Adipocyte (in vitro differentiated cells): ENCODE results near the gene ZC3HAV1L.
A peak's percentile ranks its signal among the peaks of the same experiment; 100 is the strongest.
"Not testable (repeated sequence)": the region's sequence is repeated elsewhere in the genome, so short reads cannot be mapped to it uniquely, and the experiment has no call there.

Experiments
- DNase-seq: peaks from one replicate; pipeline ENCODE4 v3.0.0-alpha.2; 2015; ENCODE audit warnings: low read depth
- H3K27me3 ChIP-seq: replicated peaks from 2 replicates; pipeline ENCODE4 v1.7.0; 2013; ENCODE audit warnings: mild to moderate bottlenecking, low read length, moderate library complexity; ENCODE audit not compliant: control insufficient read depth, insufficient read depth
- H3K36me3 ChIP-seq: 2 replicates; pipeline ENCODE4 v1.7.0; 2013; ENCODE audit warnings: low read length, mild to moderate bottlenecking, moderate library complexity; ENCODE audit not compliant: control insufficient read depth, insufficient read depth, severe bottlenecking
- H3K4me1 ChIP-seq: 2 replicates; pipeline ENCODE4 v1.7.0; 2013; ENCODE audit warnings: mild to moderate bottlenecking, low read length, moderate library complexity; ENCODE audit not compliant: control insufficient read depth, insufficient read depth
- H3K4me3 ChIP-seq: 2 replicates; pipeline ENCODE4 v1.7.0; 2013; ENCODE audit warnings: mild to moderate bottlenecking, low read length, moderate library complexity
- H3K9ac ChIP-seq: 2 replicates; pipeline ENCODE4 v1.7.0; 2013; ENCODE audit warnings: mild to moderate bottlenecking, low read length, moderate library complexity
- H3K9me3 ChIP-seq: 2 replicates; pipeline ENCODE4 v1.7.0; 2013; ENCODE audit warnings: mild to moderate bottlenecking, low read length, moderate library complexity; ENCODE audit not compliant: control insufficient read depth

The ZC3HAV1L gene, protein sequence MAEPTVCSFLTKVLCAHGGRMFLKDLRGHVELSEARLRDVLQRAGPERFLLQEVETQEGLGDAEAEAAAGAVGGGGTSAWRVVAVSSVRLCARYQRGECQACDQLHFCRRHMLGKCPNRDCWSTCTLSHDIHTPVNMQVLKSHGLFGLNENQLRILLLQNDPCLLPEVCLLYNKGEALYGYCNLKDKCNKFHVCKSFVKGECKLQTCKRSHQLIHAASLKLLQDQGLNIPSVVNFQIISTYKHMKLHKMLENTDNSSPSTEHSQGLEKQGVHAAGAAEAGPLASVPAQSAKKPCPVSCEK

DNA sequence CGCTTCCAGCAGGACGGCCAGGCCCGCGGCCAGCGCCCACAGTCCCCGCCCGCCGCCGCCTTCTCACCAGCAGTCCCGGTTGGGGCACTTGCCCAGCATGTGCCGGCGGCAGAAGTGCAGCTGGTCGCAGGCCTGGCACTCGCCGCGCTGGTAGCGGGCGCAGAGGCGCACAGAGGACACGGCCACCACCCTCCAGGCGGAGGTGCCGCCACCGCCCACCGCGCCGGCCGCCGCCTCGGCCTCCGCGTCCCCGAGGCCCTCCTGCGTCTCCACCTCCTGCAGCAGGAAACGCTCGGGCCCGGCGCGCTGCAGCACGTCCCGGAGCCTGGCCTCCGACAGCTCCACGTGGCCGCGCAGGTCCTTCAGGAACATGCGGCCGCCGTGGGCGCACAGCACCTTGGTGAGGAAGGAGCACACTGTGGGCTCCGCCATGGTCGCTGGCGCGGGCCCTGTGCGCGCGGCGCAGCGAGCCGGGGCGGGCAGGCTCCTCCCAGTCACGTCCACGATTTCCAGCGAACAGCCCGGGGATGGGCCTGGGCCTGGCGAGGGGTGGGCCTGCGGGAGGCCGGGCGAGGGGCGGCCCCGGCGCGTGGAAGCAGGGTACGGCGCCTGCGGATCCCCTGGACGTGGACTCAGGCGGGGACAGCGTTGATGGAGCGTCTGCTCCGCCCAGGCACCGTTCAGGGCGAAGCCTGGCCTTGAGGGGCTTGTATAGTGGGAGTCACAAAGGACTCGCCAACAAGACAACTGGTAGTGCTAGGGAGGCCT is at the start of gene ZC3HAV1L:
Gene ZC3HAV1L, minus strand, starts transcription at position 457 of the 768 bp plus-strand sequence. Its CDS starts 25 bp downstream, at position 432.
- Histone ChIP-seq H3K4me3 (peak within 1 kb of the TSS; percentile 85), H3K4me1 (peaks cover 8% of the 10 kb centered on the region), H3K27me3 (no peaks in the 10 kb centered on the region), H3K9ac (peak within 1 kb of the TSS; percentile 86), H3K36me3 (peaks cover 16% of the 10 kb centered on the region), H3K9me3 (no peaks in the 10 kb centered on the region)
- peak; percentile 90 for DNase-seq

DNA sequence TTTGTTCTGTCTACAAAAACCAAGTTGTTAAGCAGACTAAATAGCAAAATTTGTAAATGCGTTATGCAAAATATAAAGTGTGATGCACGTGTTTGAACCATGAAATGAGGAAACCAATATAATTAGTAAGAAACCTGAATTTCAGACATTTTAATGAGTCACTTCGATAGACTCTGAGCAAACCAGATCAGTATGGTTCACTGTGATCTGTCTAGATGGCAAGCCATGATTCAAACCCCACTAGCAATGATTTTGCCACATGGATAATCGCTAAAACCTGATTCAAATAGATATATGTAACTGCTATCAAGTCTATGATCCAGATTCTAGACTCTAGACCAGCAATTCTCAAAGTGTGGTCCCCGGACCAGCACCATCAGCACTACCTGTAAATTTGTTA is 48.9 kb upstream of the ZC3HAV1L start:
- H3K27me3 ChIP-seq, result no peaks in the 10 kb centered on the region
- H3K4me1 ChIP-seq, result no peaks in the 10 kb centered on the region
- H3K36me3 ChIP-seq, result peaks cover 73% of the 10 kb centered on the region

DNA sequence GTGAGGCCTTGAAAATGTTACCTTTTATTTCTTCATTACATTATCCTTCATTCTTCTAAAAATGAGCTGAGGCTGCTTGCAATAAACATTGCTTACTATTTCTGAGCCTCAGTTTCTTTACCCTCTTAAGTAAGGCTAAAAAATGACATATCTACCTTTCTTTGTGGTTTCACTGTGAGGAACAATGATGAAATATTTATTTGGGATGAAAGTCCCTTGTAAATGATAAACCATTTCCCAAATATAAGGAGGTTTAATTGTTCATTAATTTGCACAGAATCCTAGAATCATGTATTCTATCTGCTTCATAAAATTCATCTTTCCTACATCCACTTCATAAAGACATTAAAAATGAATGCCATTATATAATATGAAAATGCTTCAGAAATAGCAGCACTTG is 45.7 kb upstream of the ZC3HAV1L start:
- Histone ChIP-seq H3K4me3 (no peak overlapping the region), H3K4me1 (no peaks in the 10 kb centered on the region), H3K36me3 (peaks cover 72% of the 10 kb centered on the region), H3K9ac (no peak overlapping the region), H3K27me3 (no peaks in the 10 kb centered on the region), H3K9me3 (no peaks in the 10 kb centered on the region)
- DNase-seq, result no peak

More for the DNA sequence above, 48.9 kb upstream of the ZC3HAV1L start:
- no peaks in the 10 kb centered on the region for H3K9me3 ChIP-seq
- no peak for DNase-seq
- H3K4me3 ChIP-seq, result no peak overlapping the region
- H3K9ac ChIP-seq, result no peak overlapping the region

DNA sequence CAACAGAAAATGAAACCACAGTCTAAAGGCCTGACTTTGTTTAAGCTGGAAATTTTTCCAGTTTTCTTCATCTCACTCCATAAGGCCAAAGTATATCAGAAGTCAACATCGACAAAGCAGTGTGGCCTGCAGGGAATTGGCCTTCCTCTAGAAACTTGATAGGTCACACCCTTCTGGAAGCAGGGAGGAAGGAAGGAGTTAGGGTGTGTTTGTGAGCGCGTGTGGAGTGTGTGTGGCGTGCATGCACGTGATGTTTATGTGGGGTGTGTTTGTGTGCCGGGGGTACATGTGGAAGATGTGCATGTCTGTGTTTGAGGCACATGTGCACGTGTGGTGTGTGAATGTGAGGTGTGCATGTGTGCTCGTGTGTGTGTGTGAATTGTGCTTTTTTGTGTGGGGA is 45.1 kb upstream of the ZC3HAV1L start:
- H3K27me3 ChIP-seq, result no peaks in the 10 kb centered on the region
- H3K36me3 ChIP-seq, result peaks cover 75% of the 10 kb centered on the region
- no peak overlapping the region for H3K4me3 ChIP-seq
- no peak for DNase-seq
- H3K9ac ChIP-seq, result no peak overlapping the region
- H3K9me3 ChIP-seq, result no peaks in the 10 kb centered on the region
- no peaks in the 10 kb centered on the region for H3K4me1 ChIP-seq

DNA sequence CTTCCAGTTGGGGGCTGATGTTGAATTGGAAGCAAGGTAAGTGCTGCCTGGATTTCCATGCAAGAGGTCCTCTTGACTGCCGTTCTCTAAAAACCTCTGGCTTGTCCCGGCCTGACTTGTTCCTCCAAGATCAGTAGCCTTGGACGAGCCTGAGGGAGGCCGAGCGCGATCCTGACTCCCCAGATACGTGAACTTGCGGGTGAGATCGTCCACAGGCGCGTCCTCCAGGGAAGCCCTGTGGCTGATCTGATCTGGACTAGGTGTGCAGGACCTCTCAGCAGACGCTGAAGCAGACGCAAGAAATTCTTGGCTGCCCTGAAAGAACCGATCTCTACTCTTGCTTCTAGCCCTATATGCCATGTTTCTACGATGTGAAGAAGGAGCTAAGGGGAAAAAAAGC is 44.0 kb upstream of the ZC3HAV1L start:
- no peaks in the 10 kb centered on the region for H3K27me3 ChIP-seq
- no peak for DNase-seq

DNA sequence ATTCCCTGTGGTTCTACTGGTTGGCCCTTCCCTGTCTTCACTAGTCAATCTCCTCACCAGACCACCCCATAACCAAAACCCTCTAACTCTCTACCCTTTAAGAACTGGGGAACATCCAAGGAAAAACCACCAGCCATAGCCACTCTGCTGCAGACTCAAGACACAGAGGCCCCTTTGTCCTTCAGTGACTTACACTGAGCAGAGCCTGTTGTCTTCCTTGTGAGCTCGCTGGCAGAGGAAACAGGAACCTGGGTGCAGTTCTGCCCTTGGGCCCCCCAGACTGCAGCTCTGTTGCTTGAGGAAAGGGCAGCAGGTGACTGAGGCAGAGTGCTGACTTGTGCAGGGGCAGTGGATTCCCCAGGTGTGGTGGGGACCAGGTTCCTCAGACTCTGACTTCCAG is 43.1 kb upstream of the ZC3HAV1L start:
- Histone ChIP-seq H3K36me3 (peaks cover 66% of the 10 kb centered on the region), H3K4me1 (peaks cover 3% of the 10 kb centered on the region), H3K9ac (no peak overlapping the region), H3K4me3 (no peak overlapping the region), H3K9me3 (no peaks in the 10 kb centered on the region), H3K27me3 (no peaks in the 10 kb centered on the region)
- no peak for DNase-seq

More for the DNA sequence above, 44.0 kb upstream of the ZC3HAV1L start:
- Histone ChIP-seq H3K9me3 (no peaks in the 10 kb centered on the region), H3K4me1 (peaks cover under 1% of the 10 kb centered on the region), H3K36me3 (peaks cover 72% of the 10 kb centered on the region), H3K9ac (no peak overlapping the region), H3K4me3 (no peak overlapping the region)

DNA sequence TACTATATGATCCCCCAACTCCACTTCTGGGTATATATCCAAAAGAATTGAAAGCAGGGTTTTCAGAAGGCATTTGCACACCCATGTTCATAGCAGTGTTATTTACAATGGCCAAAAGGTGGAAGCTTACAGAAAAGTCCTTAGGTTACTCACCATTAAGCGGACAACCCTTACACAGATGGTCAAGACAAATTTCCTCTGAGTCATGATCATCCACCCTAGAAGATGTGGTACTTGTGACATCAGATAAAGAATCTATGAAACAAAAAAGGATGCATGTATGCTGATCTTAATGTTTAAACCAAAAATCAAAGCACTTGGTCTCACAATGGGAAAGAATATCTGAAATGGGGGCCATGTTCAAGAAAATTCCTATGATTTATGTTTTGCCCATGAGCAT is 42.6 kb upstream of the ZC3HAV1L start:
- Histone ChIP-seq H3K9me3 (no peaks in the 10 kb centered on the region), H3K36me3 (peaks cover 68% of the 10 kb centered on the region)

DNA sequence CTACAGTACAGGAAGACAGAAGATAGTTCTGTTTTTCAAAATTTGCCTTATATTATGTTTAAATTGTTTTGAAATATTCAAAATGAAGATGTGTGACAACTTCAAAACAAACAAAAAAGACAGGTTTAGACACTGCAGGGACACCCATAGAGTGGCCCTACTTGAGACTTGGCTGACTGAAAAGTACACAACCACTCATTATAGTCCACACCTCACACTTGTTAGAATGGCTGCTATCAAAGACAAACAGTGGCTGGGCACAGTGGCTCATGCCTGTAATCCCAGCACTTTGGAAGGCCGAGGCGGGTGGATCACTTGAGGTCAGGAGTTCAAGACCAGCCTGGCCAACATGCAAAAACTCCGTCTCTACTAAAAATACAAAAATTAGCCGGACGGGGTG is 41.9 kb upstream of the ZC3HAV1L start:
- H3K27me3 ChIP-seq, H3K4me3 ChIP-seq, H3K4me1 ChIP-seq, H3K9ac ChIP-seq, H3K9me3 ChIP-seq, DNase-seq: not testable (repeated sequence)
- peaks cover 64% of the 10 kb centered on the region for H3K36me3 ChIP-seq

More for the DNA sequence above, 42.6 kb upstream of the ZC3HAV1L start:
- Histone ChIP-seq H3K4me3 (no peak overlapping the region), H3K9ac (no peak overlapping the region), H3K4me1 (peaks cover 3% of the 10 kb centered on the region), H3K27me3 (no peaks in the 10 kb centered on the region)
- no peak for DNase-seq

DNA sequence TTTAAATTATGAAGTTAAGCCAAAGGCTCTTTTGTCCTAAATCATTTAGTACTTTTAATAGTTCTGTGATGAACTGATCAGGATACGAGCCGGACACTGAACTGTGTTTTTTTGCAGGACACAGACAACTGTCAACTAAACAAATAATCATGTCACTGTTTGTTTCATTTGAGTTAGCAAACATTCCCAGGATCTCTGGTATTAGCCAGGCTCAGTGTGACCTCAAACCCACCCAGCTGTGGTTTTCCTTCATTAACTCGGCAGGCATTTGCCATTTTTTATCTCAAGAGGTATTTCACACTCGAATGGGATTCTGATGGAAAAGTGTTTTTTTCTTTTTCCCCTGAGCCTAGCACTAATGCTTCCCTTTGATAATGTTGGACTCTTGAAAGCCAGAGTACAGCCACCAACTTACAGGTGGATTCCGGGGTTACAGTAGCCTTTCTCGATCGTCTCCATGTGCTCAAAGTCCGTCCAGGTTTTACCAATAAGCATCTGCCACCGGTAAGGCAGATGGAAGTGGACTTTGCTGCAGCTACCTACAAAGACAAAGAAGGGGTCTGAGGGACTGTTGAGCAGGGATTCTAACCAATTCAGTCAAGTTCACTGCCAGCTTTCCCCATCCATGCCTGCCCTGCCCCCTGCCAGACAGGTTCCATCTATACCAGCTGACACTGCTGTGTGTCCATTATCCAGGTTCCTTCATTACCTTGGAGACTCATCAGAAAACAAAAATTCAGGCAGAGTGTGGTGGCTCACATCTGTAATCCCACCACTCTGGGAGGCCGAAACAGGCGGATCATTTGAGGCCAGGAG is 40.2 kb upstream of the ZC3HAV1L start:
- peaks cover 69% of the 10 kb centered on the region for H3K36me3 ChIP-seq
- no peaks in the 10 kb centered on the region for H3K9me3 ChIP-seq
- no peaks in the 10 kb centered on the region for H3K27me3 ChIP-seq
- no peak overlapping the region for H3K4me3 ChIP-seq
- peaks cover 3% of the 10 kb centered on the region for H3K4me1 ChIP-seq
- DNase-seq, result no peak
- no peak overlapping the region for H3K9ac ChIP-seq

DNA sequence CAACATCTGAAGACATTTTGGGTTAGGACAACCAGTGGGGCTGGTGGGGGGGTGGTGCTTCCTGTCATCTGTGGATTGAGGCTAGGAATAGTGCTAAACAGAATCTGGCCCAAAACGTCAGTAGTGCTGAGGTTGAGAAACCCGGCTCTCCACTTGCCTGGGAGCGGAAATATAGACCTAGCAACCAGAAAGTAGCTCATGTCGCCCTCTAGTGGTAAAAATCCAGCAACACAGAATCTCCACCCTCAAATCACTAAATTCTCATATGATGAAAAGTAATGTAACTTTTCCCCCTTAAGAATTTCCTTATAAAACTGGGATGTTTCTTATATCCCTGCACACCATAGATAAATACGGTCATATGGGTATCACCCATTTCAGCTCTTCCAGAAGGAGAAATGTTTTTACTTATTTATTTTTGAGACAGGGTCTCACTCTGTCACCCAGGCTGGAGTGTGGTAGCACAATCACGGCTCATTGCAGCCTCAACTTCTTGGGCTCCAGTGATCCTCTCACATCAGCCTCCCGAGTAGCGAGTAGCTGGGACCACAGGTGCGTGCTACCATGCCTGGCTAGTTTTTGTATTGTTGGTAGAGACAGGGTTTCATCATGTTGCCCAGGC is 39.3 kb upstream of the ZC3HAV1L start:
- Histone ChIP-seq H3K36me3 (peaks cover 60% of the 10 kb centered on the region), H3K4me1 (peaks cover 3% of the 10 kb centered on the region), H3K4me3 (no peak overlapping the region), H3K27me3 (no peaks in the 10 kb centered on the region), H3K9ac (peak overlapping the region; percentile 16), H3K9me3 (no peaks in the 10 kb centered on the region)
- DNase-seq, result peak; percentile 97
